ENCODE results near the gene NKRF.

DNA sequence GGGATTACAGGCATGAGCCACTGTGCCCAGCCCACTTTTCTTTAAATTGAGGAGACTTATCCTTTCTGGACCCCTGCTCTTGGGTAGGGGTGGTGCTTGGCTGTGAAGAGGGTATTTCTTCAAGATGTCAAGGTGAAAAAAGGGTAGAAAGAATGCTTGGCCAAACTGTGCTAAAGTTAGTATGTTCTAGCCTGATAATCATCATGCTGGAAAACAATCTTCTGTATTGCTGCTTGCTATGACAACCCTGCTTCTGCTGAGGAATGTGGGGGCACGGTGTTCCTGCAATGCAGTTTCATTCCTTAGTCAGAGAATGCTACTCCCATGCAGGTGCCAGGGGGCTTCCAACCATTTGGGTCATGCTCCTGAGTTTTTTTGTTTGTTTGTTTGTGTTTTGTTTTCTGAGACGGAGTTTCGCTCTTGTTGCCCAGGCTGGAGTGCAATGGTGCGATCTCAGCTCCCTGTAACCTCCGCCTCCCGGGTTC lies 35.8 kb downstream of the NKRF start:
- no peak for TF ChIP-seq MYC (IDR thresholded peaks at IDR 0.05; ENCODE audit: low read depth, low read length)
- TF ChIP-seq, protein P1, sequence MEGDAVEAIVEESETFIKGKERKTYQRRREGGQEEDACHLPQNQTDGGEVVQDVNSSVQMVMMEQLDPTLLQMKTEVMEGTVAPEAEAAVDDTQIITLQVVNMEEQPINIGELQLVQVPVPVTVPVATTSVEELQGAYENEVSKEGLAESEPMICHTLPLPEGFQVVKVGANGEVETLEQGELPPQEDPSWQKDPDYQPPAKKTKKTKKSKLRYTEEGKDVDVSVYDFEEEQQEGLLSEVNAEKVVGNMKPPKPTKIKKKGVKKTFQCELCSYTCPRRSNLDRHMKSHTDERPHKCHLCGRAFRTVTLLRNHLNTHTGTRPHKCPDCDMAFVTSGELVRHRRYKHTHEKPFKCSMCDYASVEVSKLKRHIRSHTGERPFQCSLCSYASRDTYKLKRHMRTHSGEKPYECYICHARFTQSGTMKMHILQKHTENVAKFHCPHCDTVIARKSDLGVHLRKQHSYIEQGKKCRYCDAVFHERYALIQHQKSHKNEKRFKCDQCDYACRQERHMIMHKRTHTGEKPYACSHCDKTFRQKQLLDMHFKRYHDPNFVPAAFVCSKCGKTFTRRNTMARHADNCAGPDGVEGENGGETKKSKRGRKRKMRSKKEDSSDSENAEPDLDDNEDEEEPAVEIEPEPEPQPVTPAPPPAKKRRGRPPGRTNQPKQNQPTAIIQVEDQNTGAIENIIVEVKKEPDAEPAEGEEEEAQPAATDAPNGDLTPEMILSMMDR (IDR thresholded peaks at IDR 0.05; ENCODE audit: low read depth, low read length), result no peak

Data from NB4 (cell line).